Embryonic facial prominence (tissue), 1 donor: Measurements from ENCODE around the gene HDDC3.
"Not testable (repeated sequence)": the region's sequence is repeated elsewhere in the genome, so short reads cannot be mapped to it uniquely, and the experiment has no call there.

Source experiments
- DNase-seq: peaks from one replicate; pipeline ENCODE4 v3.0.0-alpha.2; 2016; ENCODE audit errors: extremely low spot score

Gene HDDC3

GRCh38 chr15:90930861-90931574 is 1.3 kb downstream of the HDDC3 start:
- DNase-seq: no peak

- DNase-seq: no peak
Measured at GRCh38 chr15:90929246-90930019, 2.9 kb downstream of the HDDC3 start.

GRCh38 chr15:90928106-90928505 is 4.2 kb downstream of the HDDC3 start:
- DNase-seq: not testable (repeated sequence)

GRCh38 chr15:90926766-90927165 is 5.6 kb downstream of the HDDC3 start:
- DNase-seq: not testable (repeated sequence)

- no peak for DNase-seq
Measured at GRCh38 chr15:90924375-90924774, 8.0 kb downstream of the HDDC3 start.

GRCh38 chr15:90922712-90923322 is 9.5 kb downstream of the HDDC3 start:
- DNase-seq: not testable (repeated sequence)

- no peak for DNase-seq
Measured at GRCh38 chr15:90921887-90922286, 10.5 kb downstream of the HDDC3 start.

GRCh38 chr15:90918835-90919234 is 13.5 kb downstream of the HDDC3 start:
- no peak for DNase-seq

- DNase-seq: no peak
Measured at GRCh38 chr15:90918034-90918788, 14.1 kb downstream of the HDDC3 start.

GRCh38 chr15:90917569-90917968 is 14.8 kb downstream of the HDDC3 start:
- DNase-seq: no peak

GRCh38 chr15:90916461-90916860 is 15.9 kb downstream of the HDDC3 start:
- DNase-seq: no peak

- no peak for DNase-seq
Measured at GRCh38 chr15:90915808-90916440, 16.4 kb downstream of the HDDC3 start.

GRCh38 chr15:90915216-90915807 is 17.0 kb downstream of the HDDC3 start:
- no peak for DNase-seq

- DNase-seq: no peak
Measured at GRCh38 chr15:90914305-90915080, 17.9 kb downstream of the HDDC3 start.

- no peak for DNase-seq
Measured at GRCh38 chr15:90913398-90913944, 18.9 kb downstream of the HDDC3 start.

GRCh38 chr15:90912770-90913075 is 19.6 kb downstream of the HDDC3 start:
- no peak for DNase-seq

GRCh38 chr15:90911906-90912769 is 20.2 kb downstream of the HDDC3 start:
- DNase-seq: no peak

- DNase-seq: no peak
Measured at GRCh38 chr15:90911302-90911623, 21.1 kb downstream of the HDDC3 start.
